Measurements from ENCODE around the gene SOD1. TPM values are rescaled to one million over a fixed set of nuclear protein-coding genes. Genes with fewer than 3 reads are reported as not detected.
A peak's percentile ranks its signal among the peaks of the same experiment; 100 is the strongest.

Gene SOD1
- total RNA-seq, 1 donor from 2014 or later: 183 TPM

DNA sequence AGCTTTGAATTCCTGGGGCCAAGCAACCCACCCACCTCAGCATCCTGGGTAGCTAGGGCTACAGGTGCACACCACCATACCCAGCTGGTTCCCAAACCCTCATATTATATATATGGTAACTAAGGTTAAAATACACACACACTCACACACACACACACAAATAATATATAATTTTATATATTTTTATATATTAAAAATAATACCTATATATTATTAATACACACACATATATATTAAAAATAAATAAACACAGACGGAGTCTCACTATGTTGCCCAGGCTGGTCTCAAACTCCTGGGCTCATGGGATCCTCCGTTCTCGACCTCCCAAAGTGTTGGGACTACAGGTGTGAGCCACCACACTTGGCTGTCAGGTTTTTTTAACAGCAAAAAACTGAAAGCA, 40.5 kb downstream of the SOD1 start:
- peaks cover 56% of the 10 kb centered on the region for H3K36me3 ChIP-seq
- no peak overlapping the region for H3K27ac Mint-ChIP-seq
- H3K4me2 ChIP-seq: no peak overlapping the region
- no peak overlapping the region for H3K4me3 Mint-ChIP-seq
- H3K9me3 ChIP-seq (ENCODE audit: low read depth): no peaks in the 10 kb centered on the region
- no peaks in the 10 kb centered on the region for H3K9me3 Mint-ChIP-seq
- peaks cover 7% of the 10 kb centered on the region for H3F3A ChIP-seq (ENCODE audit: low read depth)
- no peak overlapping the region for H3K27ac ChIP-seq
- H4K20me1 ChIP-seq (ENCODE audit: low read depth): peaks cover 26% of the 10 kb centered on the region
- no peak for TF ChIP-seq EZH2phosphoT487 (IDR thresholded peaks at IDR 0.05)
- TF ChIP-seq EZH2 (IDR thresholded peaks at IDR 0.05): no peak
- TF ChIP-seq, protein P1, sequence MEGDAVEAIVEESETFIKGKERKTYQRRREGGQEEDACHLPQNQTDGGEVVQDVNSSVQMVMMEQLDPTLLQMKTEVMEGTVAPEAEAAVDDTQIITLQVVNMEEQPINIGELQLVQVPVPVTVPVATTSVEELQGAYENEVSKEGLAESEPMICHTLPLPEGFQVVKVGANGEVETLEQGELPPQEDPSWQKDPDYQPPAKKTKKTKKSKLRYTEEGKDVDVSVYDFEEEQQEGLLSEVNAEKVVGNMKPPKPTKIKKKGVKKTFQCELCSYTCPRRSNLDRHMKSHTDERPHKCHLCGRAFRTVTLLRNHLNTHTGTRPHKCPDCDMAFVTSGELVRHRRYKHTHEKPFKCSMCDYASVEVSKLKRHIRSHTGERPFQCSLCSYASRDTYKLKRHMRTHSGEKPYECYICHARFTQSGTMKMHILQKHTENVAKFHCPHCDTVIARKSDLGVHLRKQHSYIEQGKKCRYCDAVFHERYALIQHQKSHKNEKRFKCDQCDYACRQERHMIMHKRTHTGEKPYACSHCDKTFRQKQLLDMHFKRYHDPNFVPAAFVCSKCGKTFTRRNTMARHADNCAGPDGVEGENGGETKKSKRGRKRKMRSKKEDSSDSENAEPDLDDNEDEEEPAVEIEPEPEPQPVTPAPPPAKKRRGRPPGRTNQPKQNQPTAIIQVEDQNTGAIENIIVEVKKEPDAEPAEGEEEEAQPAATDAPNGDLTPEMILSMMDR (IDR thresholded peaks at IDR 0.05): no peak
- H3K4me1 ChIP-seq: no peaks in the 10 kb centered on the region
- H3K36me3 Mint-ChIP-seq: peaks cover 27% of the 10 kb centered on the region
- H3K4me1 Mint-ChIP-seq: peaks cover 11% of the 10 kb centered on the region
- no peak overlapping the region for H3K9ac ChIP-seq
- H3K27me3 ChIP-seq: no peaks in the 10 kb centered on the region
- DNase-seq (ENCODE audit: low spot score): no peak
- H2AFZ ChIP-seq (replicated peaks): no peak overlapping the region
- no peaks in the 10 kb centered on the region for H3K27me3 Mint-ChIP-seq (ENCODE audit: insufficient read depth, low read depth)
- no peak overlapping the region for H3K4me3 ChIP-seq
- peaks cover 73% of the 10 kb centered on the region for H3K79me2 ChIP-seq (ENCODE audit: low read depth)

- Mint-ChIP-seq H3K4me3 (no peak overlapping the region), H3K36me3 (peaks cover 17% of the 10 kb centered on the region), H3K27ac (peak overlapping the region; percentile 20), H3K9me3 (no peaks in the 10 kb centered on the region), H3K4me1 (peaks cover 6% of the 10 kb centered on the region), H3K27me3 (ENCODE audit: insufficient read depth, low read depth) (peaks cover 4% of the 10 kb centered on the region)
- Histone ChIP-seq H3K27me3 (no peaks in the 10 kb centered on the region), H3K4me3 (no peak overlapping the region), H3K9ac (no peak overlapping the region), H3K36me3 (peaks cover 26% of the 10 kb centered on the region), H3K79me2 (ENCODE audit: low read depth) (peaks cover 100% of the 10 kb centered on the region), H3F3A (ENCODE audit: low read depth) (peaks cover 24% of the 10 kb centered on the region), H2AFZ (replicated peaks) (no peak overlapping the region), H3K4me1 (peaks cover 12% of the 10 kb centered on the region), H4K20me1 (ENCODE audit: low read depth) (peaks cover 85% of the 10 kb centered on the region), H3K4me2 (peak overlapping the region; percentile 17), H3K9me3 (ENCODE audit: low read depth) (no peaks in the 10 kb centered on the region), H3K27ac (peak overlapping the region; percentile 64)
- TF ChIP-seq, protein P1 (IDR thresholded peaks at IDR 0.05): no peak
- no peak for TF ChIP-seq EZH2phosphoT487 (IDR thresholded peaks at IDR 0.05)
- no peak for TF ChIP-seq EZH2 (IDR thresholded peaks at IDR 0.05)
- DNase-seq (ENCODE audit: low spot score): peak; percentile 12
These were observed 47.1 kb downstream of the SOD1 start for GRCh38 chr21:31706562-31706961.

- peaks cover 92% of the 10 kb centered on the region for H4K20me1 ChIP-seq (ENCODE audit: low read depth)
- no peak overlapping the region for H3K27ac Mint-ChIP-seq
- no peak for DNase-seq (ENCODE audit: low spot score)
These were observed 48.0 kb downstream of the SOD1 start for GRCh38 chr21:31707499-31707898.

More at GRCh38 chr21:31707499-31707898, 48.0 kb downstream of the SOD1 start:
- Histone ChIP-seq H3K4me3 (no peak overlapping the region), H3F3A (ENCODE audit: low read depth) (peaks cover 24% of the 10 kb centered on the region), H3K4me1 (peaks cover 12% of the 10 kb centered on the region), H3K27ac (no peak overlapping the region), H3K36me3 (peaks cover 17% of the 10 kb centered on the region), H3K9ac (no peak overlapping the region), H3K27me3 (no peaks in the 10 kb centered on the region), H3K79me2 (ENCODE audit: low read depth) (peaks cover 100% of the 10 kb centered on the region), H2AFZ (replicated peaks) (no peak overlapping the region), H3K4me2 (peak overlapping the region; percentile 17), H3K9me3 (ENCODE audit: low read depth) (no peaks in the 10 kb centered on the region)
- TF ChIP-seq EZH2 (IDR thresholded peaks at IDR 0.05) (no peak), EZH2phosphoT487 (IDR thresholded peaks at IDR 0.05) (no peak)
- TF ChIP-seq, protein P1 (IDR thresholded peaks at IDR 0.05): no peak
- no peaks in the 10 kb centered on the region for H3K9me3 Mint-ChIP-seq
- H3K36me3 Mint-ChIP-seq: peaks cover 17% of the 10 kb centered on the region
- H3K4me1 Mint-ChIP-seq: peaks cover 9% of the 10 kb centered on the region
- peaks cover 4% of the 10 kb centered on the region for H3K27me3 Mint-ChIP-seq (ENCODE audit: insufficient read depth, low read depth)
- no peak overlapping the region for H3K4me3 Mint-ChIP-seq

Measured in neural progenitor cell (in vitro differentiated cells).